ENCODE measurements around the gene MELK. TPM values are rescaled to one million over a fixed set of nuclear protein-coding genes. Genes with fewer than 3 reads are reported as not detected.

The MELK gene
- total RNA-seq, 2 donors from 2014 or later: 25.3 to 53.6 TPM

- peaks cover 4% of the 10 kb centered on the region for H3K9me3 Mint-ChIP-seq
- no peaks in the 10 kb centered on the region for H3K36me3 Mint-ChIP-seq
- ATAC-seq (no peak), DNase-seq (ENCODE audit: low spot score) (no peak)
- H3K27ac Mint-ChIP-seq: no peak overlapping the region
- H3K4me1 Mint-ChIP-seq (ENCODE audit: low read depth in 2 of 2): no peaks in the 10 kb centered on the region
- H3K27me3 Mint-ChIP-seq: peaks cover 14 to 31% of the 10 kb centered on the region in 2 donors
- H3K4me3 Mint-ChIP-seq: no peak overlapping the region
Observed at GRCh38 chr9:36713515-36714490, 141.1 kb downstream of the MELK start.

DNA sequence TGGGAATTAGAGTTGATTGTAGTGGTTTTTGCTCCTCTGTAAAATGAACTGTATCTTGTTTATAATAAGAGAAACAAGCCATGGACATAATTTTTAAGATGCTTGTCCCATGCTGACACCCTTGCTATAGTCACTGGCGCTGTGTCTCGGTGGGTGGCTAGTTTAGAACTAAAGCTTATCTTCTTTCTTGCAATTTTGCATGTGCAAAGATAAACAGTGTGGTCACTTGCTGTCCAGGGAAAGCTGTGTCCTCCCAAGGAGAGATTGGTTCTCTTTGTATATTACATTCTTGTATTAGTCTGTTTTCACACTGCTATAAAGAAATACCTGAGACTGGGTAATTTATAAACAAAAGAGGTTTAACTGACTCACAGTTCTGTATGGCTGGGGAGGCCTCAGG is 143.8 kb downstream of the MELK start:
- Mint-ChIP-seq H3K36me3 (no peaks in the 10 kb centered on the region), H3K27ac (no peak overlapping the region), H3K4me3 (no peak overlapping the region), H3K27me3 (peaks cover 14 to 23% of the 10 kb centered on the region in 2 donors), H3K9me3 (peaks cover 4% of the 10 kb centered on the region), H3K4me1 (ENCODE audit: low read depth in 2 of 2) (no peaks in the 10 kb centered on the region)
- no peak for DNase-seq (ENCODE audit: low spot score)
- no peak for ATAC-seq

GRCh38 chr9:36717276-36717675 is 144.6 kb downstream of the MELK start:
- no peak overlapping the region for H3K27ac Mint-ChIP-seq
- ATAC-seq (no peak), DNase-seq (ENCODE audit: low spot score) (no peak)
- no peaks in the 10 kb centered on the region for H3K36me3 Mint-ChIP-seq
- no peaks in the 10 kb centered on the region for H3K4me1 Mint-ChIP-seq (ENCODE audit: low read depth in 2 of 2)
- H3K27me3 Mint-ChIP-seq: peaks cover 13 to 22% of the 10 kb centered on the region in 2 donors
- no peak overlapping the region for H3K4me3 Mint-ChIP-seq
- H3K9me3 Mint-ChIP-seq: peaks cover 4% of the 10 kb centered on the region

DNA sequence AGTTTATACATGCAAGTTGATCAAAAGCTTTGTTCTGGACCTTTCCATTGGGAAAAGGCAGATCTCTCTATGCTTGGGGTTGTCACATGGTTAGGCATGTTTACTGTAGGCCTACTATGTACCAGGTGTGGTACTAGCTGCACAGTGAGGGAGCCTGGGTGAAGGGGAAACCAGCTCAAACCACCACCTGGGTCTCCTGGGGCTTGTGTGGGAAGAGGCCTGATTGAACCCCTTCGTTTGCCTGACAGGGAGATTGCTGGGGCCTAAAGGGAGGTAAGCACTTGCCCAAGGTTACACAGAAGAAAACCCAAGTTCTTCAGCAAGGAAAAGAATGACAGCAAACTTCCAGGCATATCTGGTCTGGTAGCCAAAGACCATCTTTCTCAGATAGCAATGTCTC is 145.9 kb downstream of the MELK start:
- H3K27me3 Mint-ChIP-seq: peaks cover 10 to 15% of the 10 kb centered on the region in 2 donors
- peaks cover under 1% of the 10 kb centered on the region for H3K9me3 Mint-ChIP-seq
- H3K27ac Mint-ChIP-seq: no peak overlapping the region
- DNase-seq (ENCODE audit: low spot score): no peak
- H3K4me1 Mint-ChIP-seq (ENCODE audit: low read depth in 2 of 2): no peaks in the 10 kb centered on the region
- H3K36me3 Mint-ChIP-seq: no peaks in the 10 kb centered on the region
- H3K4me3 Mint-ChIP-seq: no peak overlapping the region
- no peak for ATAC-seq

- no peaks in the 10 kb centered on the region for H3K9me3 Mint-ChIP-seq
- no peaks in the 10 kb centered on the region for H3K4me1 Mint-ChIP-seq (ENCODE audit: low read depth in 2 of 2)
- ATAC-seq (no peak), DNase-seq (ENCODE audit: low spot score) (no peak)
- no peak overlapping the region for H3K27ac Mint-ChIP-seq
- peaks cover 7 to 14% of the 10 kb centered on the region in 2 donors for H3K27me3 Mint-ChIP-seq
- H3K36me3 Mint-ChIP-seq: no peaks in the 10 kb centered on the region
- H3K4me3 Mint-ChIP-seq: no peak overlapping the region
Observed at GRCh38 chr9:36720043-36720442, 147.3 kb downstream of the MELK start.

GRCh38 chr9:36721846-36722588 is 149.3 kb downstream of the MELK start:
- Mint-ChIP-seq H3K9me3 (no peaks in the 10 kb centered on the region), H3K27ac (no peak overlapping the region), H3K4me1 (ENCODE audit: low read depth in 2 of 2) (no peaks in the 10 kb centered on the region), H3K36me3 (no peaks in the 10 kb centered on the region), H3K4me3 (no peak overlapping the region), H3K27me3 (peaks cover 0 to 6% of the 10 kb centered on the region in 2 donors)
- DNase-seq (ENCODE audit: low spot score) (no peak), ATAC-seq (no peak)

DNA sequence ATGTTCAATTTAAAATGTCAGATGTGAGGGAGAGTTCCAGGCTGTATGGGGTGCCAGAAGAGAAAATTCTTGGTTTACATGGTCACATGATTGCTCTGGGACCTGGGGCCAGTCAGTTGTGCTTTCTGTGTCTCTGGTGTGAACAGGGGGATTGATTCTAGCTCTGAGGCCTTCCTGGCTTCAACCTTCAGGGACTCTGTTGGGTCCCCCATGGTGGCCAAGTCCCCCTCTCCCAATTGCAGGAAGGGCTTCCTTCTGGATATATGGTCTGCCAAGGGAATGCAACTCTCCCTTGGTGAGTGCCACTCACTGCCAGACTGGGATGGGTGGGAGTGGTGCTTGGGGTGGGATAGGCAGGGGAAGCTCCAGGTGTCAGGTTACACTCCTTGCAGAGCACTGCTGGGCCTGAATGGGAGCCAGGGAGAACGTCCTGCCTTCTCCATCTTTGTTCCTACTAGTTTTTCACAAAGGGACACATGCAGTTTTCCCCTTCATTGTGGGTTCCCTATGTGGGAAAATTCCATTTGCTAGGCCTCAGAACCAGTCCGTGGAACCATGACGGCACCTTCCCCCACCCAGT is 153.2 kb downstream of the MELK start:
- peaks cover 0 to 6% of the 10 kb centered on the region in 2 donors for H3K27me3 Mint-ChIP-seq
- ATAC-seq: no peak

More for the DNA sequence above, 153.2 kb downstream of the MELK start:
- Mint-ChIP-seq H3K4me3 (no peak overlapping the region), H3K9me3 (no peaks in the 10 kb centered on the region), H3K36me3 (no peaks in the 10 kb centered on the region), H3K4me1 (ENCODE audit: low read depth in 2 of 2) (no peaks in the 10 kb centered on the region), H3K27ac (no peak overlapping the region)
- DNase-seq (ENCODE audit: low spot score): no peak

Other genes with a start within 250 kb of the MELK start
- 10 to 100 TPM; 43.9 to 56.9 TPM for gene RNF38, start 172.6 kb upstream of the MELK start, total RNA-seq

Data from natural killer cell treated with Interleukin-12 subunit alpha and Interleukin-12 subunit beta and Interleukin-15 and Interleukin-18, amount 100 ng/mL, for 72 hours (primary cell).